Measurements from ENCODE around the gene FAM186B. TPM values are rescaled to one million over a fixed set of nuclear protein-coding genes. Genes with fewer than 3 reads are reported as not detected.

FAM186B gene
- polyA plus RNA-seq, 3 donors = not detected

DNA sequence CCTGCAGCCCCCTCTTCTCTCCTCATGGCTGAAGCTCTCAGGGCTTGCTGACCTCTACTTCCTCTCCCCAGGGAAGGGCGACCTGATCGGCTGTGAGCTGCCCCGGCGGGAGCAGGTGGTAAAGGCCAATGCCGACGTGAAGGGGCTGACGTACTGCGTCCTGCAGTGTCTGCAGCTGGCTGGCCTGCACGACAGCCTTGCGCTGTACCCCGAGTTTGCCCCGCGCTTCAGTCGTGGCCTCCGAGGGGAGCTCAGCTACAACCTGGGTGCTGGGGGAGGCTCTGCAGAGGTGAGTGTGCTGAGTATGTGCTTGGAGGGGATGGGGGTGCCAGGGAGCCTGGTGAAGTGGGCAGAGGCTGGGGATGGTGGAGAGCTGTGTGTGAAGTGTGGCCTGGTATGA lies 51.2 kb downstream of the FAM186B start:
- Histone ChIP-seq H3K4me2 (replicated peaks; ENCODE audit: extremely low read depth, low read length, poor library complexity, severe bottlenecking) (no peak overlapping the region), H3K9me3 (replicated peaks in 1 of 2; ENCODE audit: control insufficient read depth in 1 of 2, insufficient read depth in 1 of 2, low read length in 2 of 2) (no peaks in the 10 kb centered on the region), H2AFZ (ENCODE audit: insufficient read depth, low read depth, low read length, poor library complexity, severe bottlenecking) (no peak overlapping the region), H3K27ac (ENCODE audit: low read depth in 1 of 2, low read length in 2 of 2) (no peak overlapping the region), H3K79me2 (ENCODE audit: insufficient read depth, low read length) (no peaks in the 10 kb centered on the region), H3K4me1 (ENCODE audit: control insufficient read depth in 1 of 2, insufficient read depth in 2 of 2, low read length in 2 of 2) (peaks cover 1 to 2% of the 10 kb centered on the region in 2 donors), H3K9ac (ENCODE audit: insufficient read depth, low read length, poor library complexity, severe bottlenecking) (no peak overlapping the region), H3K27me3 (ENCODE audit: control insufficient read depth in 2 of 2, insufficient read depth in 2 of 2, low read length in 2 of 2) (peaks cover 0 to 11% of the 10 kb centered on the region in 2 donors), H3K36me3 (replicated peaks in 1 of 2; ENCODE audit: control insufficient read depth in 1 of 2, insufficient read depth in 2 of 2, low read length in 2 of 2) (peaks cover 34 to 38% of the 10 kb centered on the region in 2 donors), H4K20me1 (ENCODE audit: insufficient read depth, low read length) (no peaks in the 10 kb centered on the region), H3K4me3 (replicated peaks in 1 of 3; ENCODE audit: low read depth in 2 of 3, low read length in 3 of 3) (no peak overlapping the region)
- peaks cover 0 to 3% (median 0%) of the 10 kb centered on the region in 7 donors for H3K9me3 Mint-ChIP-seq
- TF ChIP-seq, protein P1, sequence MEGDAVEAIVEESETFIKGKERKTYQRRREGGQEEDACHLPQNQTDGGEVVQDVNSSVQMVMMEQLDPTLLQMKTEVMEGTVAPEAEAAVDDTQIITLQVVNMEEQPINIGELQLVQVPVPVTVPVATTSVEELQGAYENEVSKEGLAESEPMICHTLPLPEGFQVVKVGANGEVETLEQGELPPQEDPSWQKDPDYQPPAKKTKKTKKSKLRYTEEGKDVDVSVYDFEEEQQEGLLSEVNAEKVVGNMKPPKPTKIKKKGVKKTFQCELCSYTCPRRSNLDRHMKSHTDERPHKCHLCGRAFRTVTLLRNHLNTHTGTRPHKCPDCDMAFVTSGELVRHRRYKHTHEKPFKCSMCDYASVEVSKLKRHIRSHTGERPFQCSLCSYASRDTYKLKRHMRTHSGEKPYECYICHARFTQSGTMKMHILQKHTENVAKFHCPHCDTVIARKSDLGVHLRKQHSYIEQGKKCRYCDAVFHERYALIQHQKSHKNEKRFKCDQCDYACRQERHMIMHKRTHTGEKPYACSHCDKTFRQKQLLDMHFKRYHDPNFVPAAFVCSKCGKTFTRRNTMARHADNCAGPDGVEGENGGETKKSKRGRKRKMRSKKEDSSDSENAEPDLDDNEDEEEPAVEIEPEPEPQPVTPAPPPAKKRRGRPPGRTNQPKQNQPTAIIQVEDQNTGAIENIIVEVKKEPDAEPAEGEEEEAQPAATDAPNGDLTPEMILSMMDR (IDR thresholded peaks at IDR 0.05) = no peak
- intact Hi-C loops (cut with micrococcal nuclease) = no loop called here
- H3K4me3 Mint-ChIP-seq = no peak overlapping the region
- H3K27me3 Mint-ChIP-seq (ENCODE audit: low read depth in 3 of 3) = peaks cover 14 to 27% (median 25%) of the 10 kb centered on the region in 3 donors
- DNase-seq = no peak
- peak overlapping the region in 2 of 7 donors; percentile 8 to 72 for H3K27ac Mint-ChIP-seq
- H3K4me1 Mint-ChIP-seq = peaks cover 2% of the 10 kb centered on the region
- WGBS (ENCODE audit: insufficient coverage) = 91% methylated on average over 14 of the region's 15 CpGs
- peaks cover 25 to 31% of the 10 kb centered on the region in 2 donors for H3K36me3 Mint-ChIP-seq

GRCh38 chr12:49553512-49554088 lies 51.8 kb downstream of the FAM186B start:
- H3K4me1 ChIP-seq (ENCODE audit: control insufficient read depth in 1 of 2, insufficient read depth in 2 of 2, low read length in 2 of 2) = peaks cover 8 to 9% of the 10 kb centered on the region in 2 donors
- H3K79me2 ChIP-seq (ENCODE audit: insufficient read depth, low read length) = no peaks in the 10 kb centered on the region
- Mint-ChIP-seq H3K4me3 (no peak overlapping the region), H3K36me3 (peaks cover 18 to 25% of the 10 kb centered on the region in 2 donors), H3K27me3 (ENCODE audit: low read depth in 3 of 3) (peaks cover 21 to 34% (median 31%) of the 10 kb centered on the region in 3 donors), H3K4me1 (peaks cover 6% of the 10 kb centered on the region), H3K9me3 (peaks cover 0 to 4% (median 1%) of the 10 kb centered on the region in 7 donors), H3K27ac (no peak overlapping the region)
- peaks cover 1 to 18% of the 10 kb centered on the region in 2 donors for H3K27me3 ChIP-seq (ENCODE audit: control insufficient read depth in 2 of 2, insufficient read depth in 2 of 2, low read length in 2 of 2)
- no peak overlapping the region for H3K27ac ChIP-seq (ENCODE audit: low read depth in 1 of 2, low read length in 2 of 2)
- no peak overlapping the region for H3K4me2 ChIP-seq (replicated peaks; ENCODE audit: extremely low read depth, low read length, poor library complexity, severe bottlenecking)
- intact Hi-C loops (cut with micrococcal nuclease) = no loop called here
- WGBS (ENCODE audit: insufficient coverage) = 75% methylated on average over 2 of the region's 2 CpGs
- no peaks in the 10 kb centered on the region for H3K9me3 ChIP-seq (replicated peaks in 1 of 2; ENCODE audit: control insufficient read depth in 1 of 2, insufficient read depth in 1 of 2, low read length in 2 of 2)
- TF ChIP-seq, protein P1 (IDR thresholded peaks at IDR 0.05) = peak; percentile 16
- no peaks in the 10 kb centered on the region for H4K20me1 ChIP-seq (ENCODE audit: insufficient read depth, low read length)
- no peak overlapping the region for H3K9ac ChIP-seq (ENCODE audit: insufficient read depth, low read length, poor library complexity, severe bottlenecking)
- H3K4me3 ChIP-seq (replicated peaks in 1 of 3; ENCODE audit: low read depth in 2 of 3, low read length in 3 of 3) = no peak overlapping the region
- no peak overlapping the region for H2AFZ ChIP-seq (ENCODE audit: insufficient read depth, low read depth, low read length, poor library complexity, severe bottlenecking)
- peaks cover 27 to 31% of the 10 kb centered on the region in 2 donors for H3K36me3 ChIP-seq (replicated peaks in 1 of 2; ENCODE audit: control insufficient read depth in 1 of 2, insufficient read depth in 2 of 2, low read length in 2 of 2)
- DNase-seq = no peak

Data from CD14-positive monocyte (primary cell).